ENCODE results near the gene PPFIA1. TPM values are rescaled to one million over a fixed set of nuclear protein-coding genes. Genes with fewer than 3 reads are reported as not detected.
A peak's percentile ranks its signal among the peaks of the same experiment; 100 is the strongest.

PPFIA1 gene
- total RNA-seq, 6 experiments from 2014 or later: 21.1 to 27.0 (median 22.7) TPM

DNA sequence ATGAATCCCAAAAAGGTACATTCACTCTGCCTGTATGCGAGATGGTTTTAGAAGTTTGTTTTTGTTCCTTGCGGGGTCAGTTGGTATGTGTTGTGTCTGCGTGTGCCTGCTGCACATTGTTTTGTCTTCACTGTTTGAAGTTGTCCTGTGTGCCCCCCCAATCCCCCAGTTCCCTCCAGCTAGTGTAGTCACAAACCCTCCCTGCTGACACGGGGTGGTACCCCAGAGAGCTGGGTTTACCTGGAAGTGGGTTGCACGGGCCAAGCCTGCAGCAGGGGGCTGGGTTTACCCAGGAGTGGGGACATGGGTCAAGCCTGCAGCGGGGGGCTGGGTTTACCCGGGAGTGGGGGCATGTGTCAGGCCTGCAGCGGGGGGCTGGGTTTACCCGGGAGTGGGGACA lies 150.0 kb downstream of the PPFIA1 start:
- TF ChIP-seq, protein P1, sequence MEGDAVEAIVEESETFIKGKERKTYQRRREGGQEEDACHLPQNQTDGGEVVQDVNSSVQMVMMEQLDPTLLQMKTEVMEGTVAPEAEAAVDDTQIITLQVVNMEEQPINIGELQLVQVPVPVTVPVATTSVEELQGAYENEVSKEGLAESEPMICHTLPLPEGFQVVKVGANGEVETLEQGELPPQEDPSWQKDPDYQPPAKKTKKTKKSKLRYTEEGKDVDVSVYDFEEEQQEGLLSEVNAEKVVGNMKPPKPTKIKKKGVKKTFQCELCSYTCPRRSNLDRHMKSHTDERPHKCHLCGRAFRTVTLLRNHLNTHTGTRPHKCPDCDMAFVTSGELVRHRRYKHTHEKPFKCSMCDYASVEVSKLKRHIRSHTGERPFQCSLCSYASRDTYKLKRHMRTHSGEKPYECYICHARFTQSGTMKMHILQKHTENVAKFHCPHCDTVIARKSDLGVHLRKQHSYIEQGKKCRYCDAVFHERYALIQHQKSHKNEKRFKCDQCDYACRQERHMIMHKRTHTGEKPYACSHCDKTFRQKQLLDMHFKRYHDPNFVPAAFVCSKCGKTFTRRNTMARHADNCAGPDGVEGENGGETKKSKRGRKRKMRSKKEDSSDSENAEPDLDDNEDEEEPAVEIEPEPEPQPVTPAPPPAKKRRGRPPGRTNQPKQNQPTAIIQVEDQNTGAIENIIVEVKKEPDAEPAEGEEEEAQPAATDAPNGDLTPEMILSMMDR (IDR thresholded peaks at IDR 0.05): no peak
- no peak for TF ChIP-seq POLR2A (IDR thresholded peaks at IDR 0.05)
- peaks cover 0 to 78% (median 18%) of the 10 kb centered on the region in 4 donors for H3K36me3 ChIP-seq
- intact Hi-C loops (cut with DNase I): no loop called here
- no peak overlapping the region for H3K4me3 ChIP-seq
- ATAC-seq: no peak
- DNase-seq: no peak
- no peak overlapping the region for H3K27ac ChIP-seq
- 86% methylated on average over 4 of the region's 9 CpGs for WGBS (ENCODE audit: insufficient coverage, low coverage, low lambda C conversion rate, missing lambda C conversion rate)
- H3K4me1 ChIP-seq: no peaks in the 10 kb centered on the region
- no peaks in the 10 kb centered on the region for H3K9me3 ChIP-seq
- no peaks in the 10 kb centered on the region for H3K27me3 ChIP-seq

DNA sequence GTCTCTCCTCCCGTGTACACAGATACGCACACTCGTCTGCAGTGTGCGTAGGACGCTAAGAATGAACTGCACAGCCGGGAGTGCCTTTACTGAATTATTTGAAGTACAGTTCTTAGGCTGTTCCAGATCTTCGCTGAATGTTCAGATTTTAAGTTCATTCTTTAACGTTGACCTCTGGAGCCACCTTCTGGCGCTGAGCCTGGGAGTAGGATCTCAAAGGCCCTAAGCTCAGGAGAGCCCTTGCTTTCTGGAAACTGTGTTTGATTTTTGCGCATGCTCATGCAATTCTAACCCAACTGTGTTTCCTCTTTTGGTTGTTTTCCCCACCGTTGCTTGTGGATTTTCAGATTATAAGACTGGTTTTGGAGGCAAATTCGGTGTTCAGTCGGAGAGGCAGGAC lies 150.6 kb downstream of the PPFIA1 start:
- H3K27me3 ChIP-seq: no peaks in the 10 kb centered on the region
- no peak for DNase-seq
- TF ChIP-seq, protein P1 (IDR thresholded peaks at IDR 0.05): no peak

DNA sequence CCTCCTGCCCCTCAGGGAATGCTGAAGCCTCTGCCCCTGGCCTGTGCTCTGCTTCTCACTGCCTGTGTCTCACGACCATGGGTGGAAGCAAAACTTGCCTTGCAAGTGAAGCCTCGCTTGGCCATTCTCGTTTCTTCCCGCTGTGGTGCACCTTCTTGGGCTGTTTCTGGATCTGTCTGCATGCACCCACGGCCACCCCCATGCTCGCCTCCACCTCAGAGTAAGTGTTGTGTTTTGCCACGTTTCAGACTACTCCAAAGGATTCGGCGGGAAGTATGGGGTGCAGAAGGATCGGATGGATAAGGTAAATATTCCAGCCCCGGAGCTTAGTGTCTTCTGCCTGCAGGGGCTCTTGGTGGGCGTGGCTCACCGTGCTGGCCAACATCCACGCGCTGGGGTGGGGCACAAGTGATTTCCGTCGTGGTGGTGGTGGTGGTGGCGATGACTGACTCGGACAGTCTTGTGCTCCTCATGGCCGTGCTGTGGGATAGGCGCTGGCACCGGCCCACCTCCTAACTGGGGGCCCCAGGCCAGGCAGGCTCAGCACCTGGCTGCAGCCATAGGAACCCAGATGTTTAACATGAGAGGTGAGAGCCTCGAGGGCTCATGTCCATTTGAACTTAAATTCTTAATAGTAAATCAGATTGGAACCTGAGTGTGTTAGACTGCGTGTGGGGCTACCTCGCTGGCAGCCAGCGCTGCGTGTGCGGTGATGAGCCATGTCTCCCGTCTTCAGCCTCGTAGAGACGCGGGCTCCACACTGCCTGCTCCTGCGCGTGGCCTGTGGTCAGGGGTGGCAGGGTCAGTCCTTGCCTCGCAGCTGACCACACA lies 152.4 kb downstream of the PPFIA1 start:
- Histone ChIP-seq H3K4me3 (no peak overlapping the region), H3K27ac (no peak overlapping the region), H3K36me3 (peaks cover 0 to 62% (median 16%) of the 10 kb centered on the region in 4 donors), H3K4me1 (no peaks in the 10 kb centered on the region), H3K9me3 (no peaks in the 10 kb centered on the region), H3K27me3 (no peaks in the 10 kb centered on the region)
- TF ChIP-seq, protein P1 (IDR thresholded peaks at IDR 0.05): no peak
- TF ChIP-seq POLR2A (IDR thresholded peaks at IDR 0.05): no peak
- DNase-seq: no peak
- ATAC-seq: no peak
- 96% methylated on average over 26 of the region's 35 CpGs for WGBS (ENCODE audit: insufficient coverage, low coverage, low lambda C conversion rate, missing lambda C conversion rate)
- intact Hi-C loops (cut with DNase I): no loop called here

More for the DNA sequence above, 150.6 kb downstream of the PPFIA1 start:
- 69% methylated on average over 13 of the region's 13 CpGs for WGBS (ENCODE audit: insufficient coverage, low coverage, low lambda C conversion rate, missing lambda C conversion rate)
- intact Hi-C loops (cut with DNase I): no loop called here
- no peaks in the 10 kb centered on the region for H3K4me1 ChIP-seq
- H3K36me3 ChIP-seq: peaks cover 0 to 76% (median 18%) of the 10 kb centered on the region in 4 donors
- H3K4me3 ChIP-seq: no peak overlapping the region
- no peak for ATAC-seq
- no peaks in the 10 kb centered on the region for H3K9me3 ChIP-seq
- H3K27ac ChIP-seq: no peak overlapping the region

DNA sequence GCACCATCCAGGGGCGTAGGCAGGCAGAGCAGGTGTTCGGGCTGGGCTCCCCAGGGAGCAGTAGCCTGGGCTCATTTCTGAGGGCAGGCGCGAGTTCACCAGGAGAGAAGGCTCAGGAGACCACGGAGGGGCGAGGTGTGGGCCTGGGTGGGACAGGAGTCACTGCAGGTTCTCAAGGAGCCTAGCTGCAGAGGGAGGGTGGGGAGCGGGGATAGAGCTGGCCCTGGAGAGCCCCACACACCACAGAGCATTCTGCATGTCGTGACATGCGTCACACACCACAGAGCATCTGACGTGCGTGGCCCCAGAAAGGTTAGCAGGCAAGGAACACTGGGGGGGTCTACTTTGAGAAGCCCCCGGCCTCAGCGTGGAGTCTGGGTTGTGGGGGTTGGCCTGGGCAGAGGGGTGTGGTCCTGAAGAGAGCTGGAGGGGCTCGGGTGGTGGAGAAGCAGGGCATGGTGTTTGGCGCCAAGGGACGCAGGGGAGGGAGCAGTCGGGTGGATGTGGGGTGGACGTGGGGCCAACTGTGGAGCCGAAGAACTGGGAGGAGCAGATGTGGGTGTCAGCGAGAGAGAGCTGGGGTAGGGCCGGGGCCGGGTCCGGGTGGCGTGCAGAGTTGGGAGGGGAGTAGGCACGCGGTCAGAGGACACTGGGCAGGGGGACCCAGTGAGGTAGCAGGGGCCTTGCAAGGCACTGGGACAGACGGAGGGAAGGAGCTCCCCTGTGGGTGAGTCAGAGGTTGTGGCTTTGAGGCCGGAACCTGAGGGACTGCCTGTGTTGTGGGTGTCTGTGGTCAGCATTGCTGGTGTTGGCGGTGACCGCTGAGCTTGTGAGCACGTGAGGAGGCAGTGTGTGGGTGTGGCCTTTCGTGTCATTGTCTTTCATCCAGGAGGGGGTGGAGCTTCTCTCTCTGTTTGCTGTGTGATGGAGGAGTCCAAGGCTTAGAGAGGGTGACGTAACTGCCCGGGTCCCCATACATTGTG lies 153.3 kb downstream of the PPFIA1 start:
- H3K9me3 ChIP-seq: no peaks in the 10 kb centered on the region
- H3K4me1 ChIP-seq: no peaks in the 10 kb centered on the region
- intact Hi-C loops (cut with DNase I): no loop called here
- 71% methylated on average over 7 of the region's 34 CpGs for WGBS (ENCODE audit: insufficient coverage, low coverage, low lambda C conversion rate, missing lambda C conversion rate)
- ATAC-seq (peak in 3 of 4 donors; percentile 17 to 31 (median 22)), DNase-seq (no peak)
- H3K36me3 ChIP-seq: peaks cover 0 to 56% (median 14%) of the 10 kb centered on the region in 4 donors
- H3K27ac ChIP-seq: no peak overlapping the region
- H3K27me3 ChIP-seq: no peaks in the 10 kb centered on the region
- H3K4me3 ChIP-seq: no peak overlapping the region
- no peak for TF ChIP-seq POLR2A (IDR thresholded peaks at IDR 0.05)
- TF ChIP-seq, protein P1 (IDR thresholded peaks at IDR 0.05): no peak

All from right lobe of liver (tissue), 6 donors.